Activated CD8-positive, alpha-beta memory T cell treated with anti-CD3 and anti-CD28 coated beads, Interleukin-2, amount 50 U/mL, for 48 hours (primary cell): ENCODE results near the gene RPS5.
A peak's percentile ranks its signal among the peaks of the same experiment; 100 is the strongest.
"Not testable (repeated sequence)": the region's sequence is repeated elsewhere in the genome, so short reads cannot be mapped to it uniquely, and the experiment has no call there.

Experiments
- DNase-seq: peaks from one replicate; pipeline ENCODE4 v3.0.0-alpha.2; 2020

The RPS5 gene

GRCh38 chr19:58356766-58357480 lies 30.1 kb upstream of the RPS5 start:
- peak; percentile 56 for DNase-seq

GRCh38 chr19:58357481-58358145 lies 29.5 kb upstream of the RPS5 start:
- DNase-seq: no peak

- peak; percentile 84 for DNase-seq
Measured at GRCh38 chr19:58361900-58362271, 25.2 kb upstream of the RPS5 start.

GRCh38 chr19:58362272-58362994 lies 24.6 kb upstream of the RPS5 start, which contains the start of gene ZNF497:
TSS of gene ZNF497 (minus strand) at chr19:58362751. CDS start at chr19:58357635, 5,116 bp downstream.
- peak; percentile 98 for DNase-seq

GRCh38 chr19:58364146-58364545 lies 22.9 kb upstream of the RPS5 start:
- DNase-seq: no peak

GRCh38 chr19:58366585-58367430 lies 20.3 kb upstream of the RPS5 start:
- DNase-seq: no peak

GRCh38 chr19:58367698-58368454 lies 19.2 kb upstream of the RPS5 start:
- no peak for DNase-seq

GRCh38 chr19:58368561-58369360 lies 18.3 kb upstream of the RPS5 start:
- no peak for DNase-seq

GRCh38 chr19:58372311-58373133 lies 14.5 kb upstream of the RPS5 start:
- DNase-seq: no peak

GRCh38 chr19:58374200-58374599 lies 12.9 kb upstream of the RPS5 start:
- DNase-seq: no peak

GRCh38 chr19:58376724-58377123 lies 10.3 kb upstream of the RPS5 start:
- DNase-seq: not testable (repeated sequence)

- no peak for DNase-seq
Measured at GRCh38 chr19:58379246-58379645, 7.8 kb upstream of the RPS5 start.

GRCh38 chr19:58380037-58380661 lies 6.9 kb upstream of the RPS5 start:
- DNase-seq: no peak

GRCh38 chr19:58380662-58381459 lies 6.2 kb upstream of the RPS5 start, which contains the start of gene ZNF837:
TSS of gene ZNF837 (minus strand) at chr19:58381030. CDS start at chr19:58369332, 11,698 bp downstream.
- DNase-seq: peak; percentile 97

- peak; percentile 55 for DNase-seq
Measured at GRCh38 chr19:58381460-58382212, 5.4 kb upstream of the RPS5 start.

GRCh38 chr19:58382997-58383603 lies 4.0 kb upstream of the RPS5 start:
- DNase-seq: peak; percentile 44

- DNase-seq: no peak
Measured at GRCh38 chr19:58385313-58385890, 1.7 kb upstream of the RPS5 start.
